WTC11 (cell line): Measurements from ENCODE around the gene RFTN1. TPM values are rescaled to one million over a fixed set of nuclear protein-coding genes. Genes with fewer than 3 reads are reported as not detected.

Experiments used
- AFF4 ChIP-seq: sonication (generic); formaldehyde crosslinking; IDR thresholded peaks from 2 replicates; pipeline ENCODE4 v1.8.1; 2023; ENCODE audit warnings: mild to moderate bottlenecking, missing genetic modification reagents, borderline replicate concordance
- ARID4B ChIP-seq: sonication (generic); formaldehyde crosslinking; IDR thresholded peaks from 2 replicates; pipeline ENCODE4 v1.8.0; 2023; ENCODE audit warnings: missing genetic modification reagents, mild to moderate bottlenecking, borderline replicate concordance
- ATF2 ChIP-seq: sonication (generic); formaldehyde crosslinking; IDR thresholded peaks from 2 replicates; pipeline ENCODE4 v1.8.1; 2022; ENCODE audit warnings: low read depth, missing genetic modification reagents, borderline replicate concordance
- IRF2 ChIP-seq: sonication (generic); formaldehyde crosslinking; IDR thresholded peaks from 2 replicates; pipeline ENCODE4 v1.8.0; 2022; ENCODE audit warnings: low read depth, missing genetic modification reagents, borderline replicate concordance
- MLX ChIP-seq: sonication (generic); formaldehyde crosslinking; IDR thresholded peaks from 2 replicates; pipeline ENCODE4 v1.8.1; 2023; ENCODE audit warnings: mild to moderate bottlenecking, missing genetic modification reagents, moderate library complexity
- MYBL2 ChIP-seq: sonication (generic); formaldehyde crosslinking; IDR thresholded peaks from 2 replicates; pipeline ENCODE4 v1.8.1; 2023; ENCODE audit warnings: mild to moderate bottlenecking, moderate library complexity, missing genetic modification reagents
- TEAD1 ChIP-seq: sonication (generic); formaldehyde crosslinking; IDR thresholded peaks from 2 replicates; pipeline ENCODE4 v1.8.0; 2022; ENCODE audit warnings: mild to moderate bottlenecking, missing genetic modification reagents
- USF1 ChIP-seq: sonication (generic); formaldehyde crosslinking; IDR thresholded peaks from 2 replicates; pipeline ENCODE4 v1.8.0; 2022; ENCODE audit warnings: mild to moderate bottlenecking, missing genetic modification reagents
- ZNF532 ChIP-seq: fragments of 250-450 bp; sonication (Bioruptor Pico); IDR thresholded peaks from 2 replicates; pipeline ENCODE4 v1.9.0; 2021; ENCODE audit warnings: mild to moderate bottlenecking, borderline replicate concordance
- total RNA-seq: library from RNA; stranded (reverse); gene quantifications from 3 replicates; pipeline ENCODE4 v1.2.3, GENCODE V29; 2021

The RFTN1 gene
- total RNA-seq, 1 experiment from 2014 or later, result 3.8 TPM

GRCh38 chr3:16499351-16499750 is 14.1 kb downstream of the RFTN1 start (continued):
- TF ChIP-seq ARID4B (CRISPR knock-in tag) (no peak), USF1 (CRISPR knock-in tag) (no peak), AFF4 (CRISPR knock-in tag) (no peak), MYBL2 (CRISPR knock-in tag) (no peak), TEAD1 (no peak), ZNF532 (CRISPR knock-in tag) (no peak), IRF2 (CRISPR knock-in tag) (no peak), MLX (no peak), ATF2 (no peak)
- TF ChIP-seq, all 79 proteins: peak for 0
